Measurements from ENCODE around the gene SUSD3.

- no peak for TF ChIP-seq EZH2 (IDR thresholded peaks at IDR 0.05)
- no peak for TF ChIP-seq POLR2AphosphoS5 (IDR thresholded peaks at IDR 0.05; ENCODE audit: borderline replicate concordance, low read depth, low read length)
Observed at GRCh38 chr9:93117924-93118862, 59.7 kb downstream of the SUSD3 start.
